ENCODE results near the gene F12.

The F12 gene

DNA sequence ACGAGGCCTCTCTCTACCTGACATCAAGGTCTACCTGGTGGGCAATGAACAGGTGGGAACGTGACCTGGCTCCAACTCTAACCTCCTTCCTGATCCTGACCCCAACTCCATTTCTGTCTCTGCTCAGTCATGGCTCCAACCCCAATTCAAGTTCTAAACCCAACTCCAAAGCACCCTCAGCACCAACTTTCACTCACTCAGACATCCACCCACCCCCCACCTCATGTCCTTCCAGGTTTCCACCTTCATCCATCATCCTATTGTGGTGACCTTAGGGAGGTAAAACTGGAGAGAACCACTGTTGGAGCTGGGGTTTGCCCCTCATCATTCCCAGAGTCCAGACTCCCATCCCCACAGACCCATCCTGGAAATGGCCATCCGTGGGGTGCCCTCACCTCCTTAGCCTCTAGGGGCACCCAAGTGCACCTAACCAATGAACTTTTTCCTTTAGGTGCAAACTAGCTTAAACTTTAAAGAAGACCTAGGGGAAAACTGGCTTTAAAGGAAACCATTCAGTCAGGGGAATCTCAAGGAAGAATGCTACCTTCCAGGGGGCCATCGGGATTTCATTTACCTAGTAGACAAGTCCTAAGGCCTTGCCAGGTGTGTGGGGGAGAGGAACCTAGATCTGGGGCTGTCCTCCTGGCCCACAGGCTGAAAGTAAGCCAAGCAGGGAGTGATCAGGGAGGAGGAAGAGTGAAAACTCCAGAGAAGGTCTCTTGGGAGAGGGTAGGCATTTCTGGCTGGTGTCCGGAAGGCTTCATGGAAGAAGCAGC, 40.3 kb downstream of the F12 start:
- TF ChIP-seq ZFP3 (CRISPR knock-in tag; IDR thresholded peaks at IDR 0.05) (no peak), RARB (CRISPR knock-in tag; IDR thresholded peaks at IDR 0.05) (no peak), CSDC2 (CRISPR knock-in tag; IDR thresholded peaks at IDR 0.05) (no peak), PPARA (CRISPR knock-in tag; IDR thresholded peaks at IDR 0.05; ENCODE audit: borderline replicate concordance) (no peak), ZFP30 (CRISPR knock-in tag; IDR thresholded peaks at IDR 0.05) (no peak), ZNF70 (CRISPR knock-in tag; IDR thresholded peaks at IDR 0.05) (no peak), ISL1 (CRISPR knock-in tag; IDR thresholded peaks at IDR 0.05) (no peak), TSHZ2 (CRISPR knock-in tag; IDR thresholded peaks at IDR 0.05) (no peak), BACH2 (CRISPR knock-in tag; IDR thresholded peaks at IDR 0.05; ENCODE audit: borderline replicate concordance) (no peak), ARNTL (CRISPR knock-in tag; IDR thresholded peaks at IDR 0.05; ENCODE audit: borderline replicate concordance, low read depth) (no peak), TCF4 (CRISPR knock-in tag; IDR thresholded peaks at IDR 0.05; ENCODE audit: borderline replicate concordance) (no peak), TOX (CRISPR knock-in tag; IDR thresholded peaks at IDR 0.05; ENCODE audit: borderline replicate concordance) (no peak), CSRNP3 (CRISPR knock-in tag; IDR thresholded peaks at IDR 0.05) (no peak), ZNF8 (CRISPR knock-in tag; IDR thresholded peaks at IDR 0.05) (no peak), OSR1 (CRISPR knock-in tag; IDR thresholded peaks at IDR 0.05) (no peak), SNAI2 (CRISPR knock-in tag; IDR thresholded peaks at IDR 0.05) (no peak), ESRRG (CRISPR knock-in tag; IDR thresholded peaks at IDR 0.05) (no peak), CREB5 (CRISPR knock-in tag; IDR thresholded peaks at IDR 0.05; ENCODE audit: low read depth) (no peak)
- TF ChIP-seq, protein P1, sequence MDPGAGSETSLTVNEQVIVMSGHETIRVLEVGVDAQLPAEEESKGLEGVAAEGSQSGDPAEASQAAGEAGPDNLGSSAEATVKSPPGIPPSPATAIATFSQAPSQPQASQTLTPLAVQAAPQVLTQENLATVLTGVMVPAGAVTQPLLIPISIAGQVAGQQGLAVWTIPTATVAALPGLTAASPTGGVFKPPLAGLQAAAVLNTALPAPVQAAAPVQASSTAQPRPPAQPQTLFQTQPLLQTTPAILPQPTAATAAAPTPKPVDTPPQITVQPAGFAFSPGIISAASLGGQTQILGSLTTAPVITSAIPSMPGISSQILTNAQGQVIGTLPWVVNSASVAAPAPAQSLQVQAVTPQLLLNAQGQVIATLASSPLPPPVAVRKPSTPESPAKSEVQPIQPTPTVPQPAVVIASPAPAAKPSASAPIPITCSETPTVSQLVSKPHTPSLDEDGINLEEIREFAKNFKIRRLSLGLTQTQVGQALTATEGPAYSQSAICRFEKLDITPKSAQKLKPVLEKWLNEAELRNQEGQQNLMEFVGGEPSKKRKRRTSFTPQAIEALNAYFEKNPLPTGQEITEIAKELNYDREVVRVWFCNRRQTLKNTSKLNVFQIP (CRISPR knock-in tag; IDR thresholded peaks at IDR 0.05; ENCODE audit: borderline replicate concordance, low read depth), result no peak
- TF ChIP-seq, protein P2, sequence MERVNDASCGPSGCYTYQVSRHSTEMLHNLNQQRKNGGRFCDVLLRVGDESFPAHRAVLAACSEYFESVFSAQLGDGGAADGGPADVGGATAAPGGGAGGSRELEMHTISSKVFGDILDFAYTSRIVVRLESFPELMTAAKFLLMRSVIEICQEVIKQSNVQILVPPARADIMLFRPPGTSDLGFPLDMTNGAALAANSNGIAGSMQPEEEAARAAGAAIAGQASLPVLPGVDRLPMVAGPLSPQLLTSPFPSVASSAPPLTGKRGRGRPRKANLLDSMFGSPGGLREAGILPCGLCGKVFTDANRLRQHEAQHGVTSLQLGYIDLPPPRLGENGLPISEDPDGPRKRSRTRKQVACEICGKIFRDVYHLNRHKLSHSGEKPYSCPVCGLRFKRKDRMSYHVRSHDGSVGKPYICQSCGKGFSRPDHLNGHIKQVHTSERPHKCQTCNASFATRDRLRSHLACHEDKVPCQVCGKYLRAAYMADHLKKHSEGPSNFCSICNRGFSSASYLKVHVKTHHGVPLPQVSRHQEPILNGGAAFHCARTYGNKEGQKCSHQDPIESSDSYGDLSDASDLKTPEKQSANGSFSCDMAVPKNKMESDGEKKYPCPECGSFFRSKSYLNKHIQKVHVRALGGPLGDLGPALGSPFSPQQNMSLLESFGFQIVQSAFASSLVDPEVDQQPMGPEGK (CRISPR knock-in tag; IDR thresholded peaks at IDR 0.05; ENCODE audit: borderline replicate concordance), result no peak
- 0 out of 3 replicates have a peak, but pooled peaks have one; percentile 13 for ATAC-seq

- ATAC-seq, result no peak
These were observed 41.1 kb downstream of the F12 start for GRCh38 chr5:177367981-177368868.

More at GRCh38 chr5:177367981-177368868, 41.1 kb downstream of the F12 start:
- TF ChIP-seq ZFP30 (CRISPR knock-in tag; IDR thresholded peaks at IDR 0.05) (no peak), GLIS3 (CRISPR knock-in tag; IDR thresholded peaks at IDR 0.05) (no peak)

Data from SK-N-SH treated with all-trans-retinoic acid at 6 μM for 48 hours (cell line).